SU-DHL-6 (cell line): ENCODE data around the gene RAI14.

Experiments
- H2AFZ ChIP-seq: fragments of 200-600 bp; sonication (generic); 2 replicates; pipeline ENCODE4 v1.6.1; 2014; ENCODE audit warnings: low read depth, mild to moderate bottlenecking, moderate library complexity, mixed read lengths, antibody characterized with exemption, low read length; ENCODE audit not compliant: severe bottlenecking
- H3F3A ChIP-seq: fragments of 200-600 bp; shearing (Covaris generic); 2 replicates; pipeline ENCODE4 v1.6.0; 2016; ENCODE audit warnings: antibody characterized with exemption, mild to moderate bottlenecking; ENCODE audit not compliant: insufficient read depth
- H3K27ac ChIP-seq: fragments of 200-600 bp; sonication (generic); 2 replicates; pipeline ENCODE4 v1.5.1; 2016; ENCODE audit warnings: low read depth, mild to moderate bottlenecking, low read length, moderate library complexity, mixed read lengths
- H3K27me3 ChIP-seq: fragments of 200-600 bp; sonication (generic), shearing (Covaris generic); 2 replicates; pipeline ENCODE4 v1.6.0; 2014; ENCODE audit warnings: mild to moderate bottlenecking, low read length
- H3K36me3 ChIP-seq: fragments of 200-600 bp; sonication (generic); 2 replicates; pipeline ENCODE4 v1.6.1; 2014; ENCODE audit warnings: mild to moderate bottlenecking, low read length, mixed read lengths
- H3K4me2 ChIP-seq: fragments of 300-600, 200-600 bp; shearing (Covaris generic), sonication (generic); 2 replicates; pipeline ENCODE4 v1.6.0; 2014; ENCODE audit warnings: low read length, low read depth, mild to moderate bottlenecking; ENCODE audit not compliant: poor library complexity, severe bottlenecking
- H3K4me3 ChIP-seq: fragments of 200-600 bp; sonication (generic); 2 replicates; pipeline ENCODE4 v1.5.1; 2014; ENCODE audit warnings: antibody characterized with exemption, low read length, mild to moderate bottlenecking, mixed read lengths; ENCODE audit not compliant: insufficient read depth, poor library complexity, severe bottlenecking
- H3K79me2 ChIP-seq: fragments of 200-600 bp; sonication (generic); 2 replicates; pipeline ENCODE4 v1.6.1; 2014; ENCODE audit warnings: mild to moderate bottlenecking, low read length, moderate library complexity; ENCODE audit not compliant: insufficient read depth
- H3K9ac ChIP-seq: fragments of 200-600 bp; sonication (generic); 2 replicates; pipeline ENCODE4 v1.7.0; 2014; ENCODE audit warnings: mild to moderate bottlenecking, low read length
- H3K9me2 ChIP-seq: fragments of 200-600 bp; sonication (generic); replicated peaks from 2 replicates; pipeline ENCODE4 v1.6.1; 2014; ENCODE audit warnings: low read length; ENCODE audit not compliant: insufficient read depth
- H3K9me3 ChIP-seq: fragments of 200-600 bp; sonication (generic); 2 replicates; pipeline ENCODE4 v1.6.1; 2014; ENCODE audit warnings: low read length, mixed read lengths; ENCODE audit not compliant: insufficient read depth
- H4K20me1 ChIP-seq: fragments of 200-600 bp; sonication (generic); 2 replicates; pipeline ENCODE4 v1.6.1; 2014; ENCODE audit warnings: low read depth, mild to moderate bottlenecking, antibody characterized with exemption, low read length, moderate library complexity, mixed read lengths
- EZH2phosphoT487 ChIP-seq: fragments of 200-600 bp; sonication (generic), shearing (Covaris generic); conservative IDR thresholded peaks from 2 replicates; pipeline ENCODE4 v1.6.1; 2018; ENCODE audit warnings: mild to moderate bottlenecking, antibody characterized with exemption, low read length, moderate library complexity, mixed read lengths
- TF ChIP-seq, protein P1 (sequence below): fragments of 200-600 bp; sonication (generic); IDR thresholded peaks from one replicate; pipeline ENCODE4 v1.5.1; 2017; ENCODE audit warnings: antibody characterized with exemption, mild to moderate bottlenecking, low read length, moderate library complexity; ENCODE audit not compliant: insufficient read depth, poor library complexity, severe bottlenecking

RAI14 gene

DNA sequence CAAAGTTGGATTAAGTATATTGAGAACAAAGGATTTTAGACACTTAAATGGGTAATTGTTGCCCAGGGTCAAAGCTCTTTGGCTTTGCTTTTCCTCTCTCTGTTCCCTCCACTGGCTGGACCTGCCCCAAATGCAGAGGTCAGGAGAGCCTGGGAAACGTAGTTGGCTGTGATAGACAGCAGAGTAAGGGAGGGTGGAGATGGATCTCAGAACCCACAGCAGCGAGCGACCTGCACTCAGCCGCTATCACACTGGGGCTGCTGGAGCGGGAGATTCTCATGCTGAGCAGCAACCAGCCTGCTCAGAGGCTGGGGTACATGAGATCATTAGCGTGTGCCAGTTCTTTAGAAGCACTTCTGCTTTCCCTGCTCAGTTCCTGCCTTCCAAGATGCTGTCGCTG, 111.1 kb downstream of the RAI14 start:
- no peaks in the 10 kb centered on the region for H3K79me2 ChIP-seq

DNA sequence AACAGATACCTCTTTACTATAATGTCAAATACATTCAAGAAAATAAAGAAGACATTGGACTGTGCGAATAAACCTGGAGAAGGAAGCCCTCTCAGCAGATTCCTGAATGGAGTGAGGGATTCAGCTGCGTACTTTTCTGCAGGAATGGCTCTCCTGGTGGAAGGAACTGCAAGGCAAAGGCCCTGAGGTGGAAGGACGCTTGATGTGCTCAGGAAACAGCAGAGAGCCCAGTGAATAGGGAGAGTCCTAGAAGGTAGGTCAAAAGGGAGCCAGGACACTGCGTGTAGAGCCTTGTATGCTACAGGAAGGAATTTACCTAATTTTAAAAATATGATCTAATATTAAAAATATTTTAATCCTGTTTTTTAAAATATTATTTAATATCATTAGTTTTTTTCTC, 114.4 kb downstream of the RAI14 start:
- Histone ChIP-seq H3K27ac (no peak overlapping the region), H3K36me3 (no peaks in the 10 kb centered on the region), H3K4me2 (no peak overlapping the region), H3K9me2 (no peaks in the 10 kb centered on the region), H3F3A (no peaks in the 10 kb centered on the region), H4K20me1 (no peaks in the 10 kb centered on the region), H3K9me3 (no peaks in the 10 kb centered on the region), H2AFZ (no peak overlapping the region), H3K4me3 (no peak overlapping the region), H3K27me3 (no peaks in the 10 kb centered on the region), H3K79me2 (no peaks in the 10 kb centered on the region), H3K9ac (no peak overlapping the region)
- TF ChIP-seq, protein P1, sequence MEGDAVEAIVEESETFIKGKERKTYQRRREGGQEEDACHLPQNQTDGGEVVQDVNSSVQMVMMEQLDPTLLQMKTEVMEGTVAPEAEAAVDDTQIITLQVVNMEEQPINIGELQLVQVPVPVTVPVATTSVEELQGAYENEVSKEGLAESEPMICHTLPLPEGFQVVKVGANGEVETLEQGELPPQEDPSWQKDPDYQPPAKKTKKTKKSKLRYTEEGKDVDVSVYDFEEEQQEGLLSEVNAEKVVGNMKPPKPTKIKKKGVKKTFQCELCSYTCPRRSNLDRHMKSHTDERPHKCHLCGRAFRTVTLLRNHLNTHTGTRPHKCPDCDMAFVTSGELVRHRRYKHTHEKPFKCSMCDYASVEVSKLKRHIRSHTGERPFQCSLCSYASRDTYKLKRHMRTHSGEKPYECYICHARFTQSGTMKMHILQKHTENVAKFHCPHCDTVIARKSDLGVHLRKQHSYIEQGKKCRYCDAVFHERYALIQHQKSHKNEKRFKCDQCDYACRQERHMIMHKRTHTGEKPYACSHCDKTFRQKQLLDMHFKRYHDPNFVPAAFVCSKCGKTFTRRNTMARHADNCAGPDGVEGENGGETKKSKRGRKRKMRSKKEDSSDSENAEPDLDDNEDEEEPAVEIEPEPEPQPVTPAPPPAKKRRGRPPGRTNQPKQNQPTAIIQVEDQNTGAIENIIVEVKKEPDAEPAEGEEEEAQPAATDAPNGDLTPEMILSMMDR = no peak
- no peak for TF ChIP-seq EZH2phosphoT487

More for the DNA sequence above, 111.1 kb downstream of the RAI14 start:
- Histone ChIP-seq H3K36me3 (no peaks in the 10 kb centered on the region), H3K4me2 (no peak overlapping the region), H4K20me1 (no peaks in the 10 kb centered on the region), H3K9ac (no peak overlapping the region), H3K27ac (no peak overlapping the region), H3K4me3 (no peak overlapping the region), H3K9me3 (no peaks in the 10 kb centered on the region), H3F3A (no peaks in the 10 kb centered on the region), H3K27me3 (no peaks in the 10 kb centered on the region), H3K9me2 (no peaks in the 10 kb centered on the region), H2AFZ (no peak overlapping the region)
- TF ChIP-seq EZH2phosphoT487 = no peak
- TF ChIP-seq, protein P1 = no peak

DNA sequence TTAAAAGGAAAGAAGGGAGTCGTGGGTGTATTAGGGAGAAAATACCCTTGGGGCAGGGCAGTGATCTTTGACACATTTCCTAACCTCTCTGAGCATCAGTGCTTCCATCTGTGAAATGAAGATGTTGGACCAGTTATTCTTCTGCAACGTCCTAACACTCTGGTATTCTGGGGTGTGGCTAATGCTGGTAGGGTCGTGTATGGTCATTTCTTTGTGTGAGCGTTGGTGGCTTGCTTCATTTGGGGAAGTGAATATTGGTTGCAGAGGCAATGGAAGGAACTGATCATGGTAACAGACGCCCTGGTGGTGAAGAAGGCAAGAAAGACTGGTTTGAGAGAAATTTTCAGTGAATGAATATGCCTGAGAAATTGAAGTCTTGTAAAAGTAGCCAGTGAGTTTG, 114.9 kb downstream of the RAI14 start:
- Histone ChIP-seq H3K4me2 (no peak overlapping the region), H2AFZ (no peak overlapping the region), H3K9me2 (no peaks in the 10 kb centered on the region), H3K4me3 (no peak overlapping the region), H3K9ac (no peak overlapping the region), H3F3A (no peaks in the 10 kb centered on the region), H3K27me3 (no peaks in the 10 kb centered on the region), H3K27ac (no peak overlapping the region), H4K20me1 (no peaks in the 10 kb centered on the region), H3K36me3 (no peaks in the 10 kb centered on the region), H3K79me2 (no peaks in the 10 kb centered on the region), H3K9me3 (no peaks in the 10 kb centered on the region)
- TF ChIP-seq, protein P1 = no peak
- no peak for TF ChIP-seq EZH2phosphoT487
